ENCODE data around the gene SLC9A5. TPM values are rescaled to one million over a fixed set of nuclear protein-coding genes. Genes with fewer than 3 reads are reported as not detected.

SLC9A5 gene
- total RNA-seq, 1 experiment from 2014 or later: 10.3 TPM

DNA sequence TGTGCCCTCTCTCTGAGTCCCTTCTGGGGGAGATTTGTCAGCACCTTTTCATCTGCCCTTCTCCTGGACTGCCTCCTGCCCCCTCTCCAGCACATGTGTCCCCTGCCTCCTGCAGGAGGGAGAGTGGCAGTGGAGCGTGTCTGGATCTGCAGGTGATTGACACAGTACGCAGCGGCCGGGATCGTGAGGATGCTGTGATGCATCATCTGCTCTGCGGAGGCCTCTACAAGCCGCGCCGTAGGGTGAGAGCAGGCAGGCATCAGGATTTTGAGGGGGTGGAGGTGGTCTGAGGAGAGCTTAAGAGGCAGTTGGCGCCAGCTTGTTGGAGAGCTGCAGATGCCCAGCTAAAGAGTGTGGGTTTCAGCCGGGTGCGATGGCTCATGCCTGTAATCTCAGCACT, 10.9 kb downstream of the SLC9A5 start:
- CTCF ChIA-PET: interaction anchor here (0.6 to 3.7 kb wide), 18 partner anchors 9 to 736 kb away, joined by 3 to 92 read pairs (median 10); partner anchors contain the start of genes FHOD1, KCTD19, LRRC36 and PLEKHG4
- Mint-ChIP-seq H3K36me3 (no peaks in the 10 kb centered on the region), H3K4me3 (no peak overlapping the region), H3K9me3 (no peaks in the 10 kb centered on the region), H3K27ac (peak overlapping the region; percentile 32), H3K4me1 (peaks cover 4% of the 10 kb centered on the region; the same call in 1 of the 2 replicates), H3K27me3 (ENCODE audit: low read depth) (no peaks in the 10 kb centered on the region)
- ATAC-seq (no peak), DNase-seq (ENCODE audit: low spot score) (no peak)
- TF ChIP-seq, protein P1, sequence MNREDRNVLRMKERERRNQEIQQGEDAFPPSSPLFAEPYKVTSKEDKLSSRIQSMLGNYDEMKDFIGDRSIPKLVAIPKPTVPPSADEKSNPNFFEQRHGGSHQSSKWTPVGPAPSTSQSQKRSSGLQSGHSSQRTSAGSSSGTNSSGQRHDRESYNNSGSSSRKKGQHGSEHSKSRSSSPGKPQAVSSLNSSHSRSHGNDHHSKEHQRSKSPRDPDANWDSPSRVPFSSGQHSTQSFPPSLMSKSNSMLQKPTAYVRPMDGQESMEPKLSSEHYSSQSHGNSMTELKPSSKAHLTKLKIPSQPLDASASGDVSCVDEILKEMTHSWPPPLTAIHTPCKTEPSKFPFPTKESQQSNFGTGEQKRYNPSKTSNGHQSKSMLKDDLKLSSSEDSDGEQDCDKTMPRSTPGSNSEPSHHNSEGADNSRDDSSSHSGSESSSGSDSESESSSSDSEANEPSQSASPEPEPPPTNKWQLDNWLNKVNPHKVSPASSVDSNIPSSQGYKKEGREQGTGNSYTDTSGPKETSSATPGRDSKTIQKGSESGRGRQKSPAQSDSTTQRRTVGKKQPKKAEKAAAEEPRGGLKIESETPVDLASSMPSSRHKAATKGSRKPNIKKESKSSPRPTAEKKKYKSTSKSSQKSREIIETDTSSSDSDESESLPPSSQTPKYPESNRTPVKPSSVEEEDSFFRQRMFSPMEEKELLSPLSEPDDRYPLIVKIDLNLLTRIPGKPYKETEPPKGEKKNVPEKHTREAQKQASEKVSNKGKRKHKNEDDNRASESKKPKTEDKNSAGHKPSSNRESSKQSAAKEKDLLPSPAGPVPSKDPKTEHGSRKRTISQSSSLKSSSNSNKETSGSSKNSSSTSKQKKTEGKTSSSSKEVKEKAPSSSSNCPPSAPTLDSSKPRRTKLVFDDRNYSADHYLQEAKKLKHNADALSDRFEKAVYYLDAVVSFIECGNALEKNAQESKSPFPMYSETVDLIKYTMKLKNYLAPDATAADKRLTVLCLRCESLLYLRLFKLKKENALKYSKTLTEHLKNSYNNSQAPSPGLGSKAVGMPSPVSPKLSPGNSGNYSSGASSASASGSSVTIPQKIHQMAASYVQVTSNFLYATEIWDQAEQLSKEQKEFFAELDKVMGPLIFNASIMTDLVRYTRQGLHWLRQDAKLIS (CRISPR knock-in tag; IDR thresholded peaks at IDR 0.05; ENCODE audit: borderline replicate concordance): no peak
- TF ChIP-seq EMX1 (CRISPR knock-in tag; IDR thresholded peaks at IDR 0.05) (no peak), ZNF232 (CRISPR knock-in tag; IDR thresholded peaks at IDR 0.05) (no peak), NR3C1 (CRISPR knock-in tag; conservative IDR thresholded peaks at IDR 0.05; ENCODE audit: low read depth) (no peak), OVOL2 (CRISPR knock-in tag; IDR thresholded peaks at IDR 0.05; ENCODE audit: borderline replicate concordance) (no peak), ZNF416 (CRISPR knock-in tag; IDR thresholded peaks at IDR 0.05) (no peak), NFE2L1 (CRISPR knock-in tag; IDR thresholded peaks at IDR 0.05) (no peak), NFATC4 (CRISPR knock-in tag; IDR thresholded peaks at IDR 0.05) (no peak), ZBTB21 (CRISPR knock-in tag; IDR thresholded peaks at IDR 0.05; ENCODE audit: borderline replicate concordance) (no peak), PRRX2 (CRISPR knock-in tag; IDR thresholded peaks at IDR 0.05) (no peak), ZNF121 (CRISPR knock-in tag; IDR thresholded peaks at IDR 0.05) (no peak)
- TF ChIP-seq, protein P2, sequence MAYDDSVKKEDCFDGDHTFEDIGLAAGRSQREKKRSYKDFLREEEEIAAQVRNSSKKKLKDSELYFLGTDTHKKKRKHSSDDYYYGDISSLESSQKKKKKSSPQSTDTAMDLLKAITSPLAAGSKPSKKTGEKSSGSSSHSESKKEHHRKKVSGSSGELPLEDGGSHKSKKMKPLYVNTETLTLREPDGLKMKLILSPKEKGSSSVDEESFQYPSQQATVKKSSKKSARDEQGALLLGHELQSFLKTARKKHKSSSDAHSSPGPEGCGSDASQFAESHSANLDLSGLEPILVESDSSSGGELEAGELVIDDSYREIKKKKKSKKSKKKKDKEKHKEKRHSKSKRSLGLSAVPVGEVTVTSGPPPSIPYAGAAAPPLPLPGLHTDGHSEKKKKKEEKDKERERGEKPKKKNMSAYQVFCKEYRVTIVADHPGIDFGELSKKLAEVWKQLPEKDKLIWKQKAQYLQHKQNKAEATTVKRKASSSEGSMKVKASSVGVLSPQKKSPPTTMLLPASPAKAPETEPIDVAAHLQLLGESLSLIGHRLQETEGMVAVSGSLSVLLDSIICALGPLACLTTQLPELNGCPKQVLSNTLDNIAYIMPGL (CRISPR knock-in tag; IDR thresholded peaks at IDR 0.05): no peak
- TF ChIP-seq, protein P3, sequence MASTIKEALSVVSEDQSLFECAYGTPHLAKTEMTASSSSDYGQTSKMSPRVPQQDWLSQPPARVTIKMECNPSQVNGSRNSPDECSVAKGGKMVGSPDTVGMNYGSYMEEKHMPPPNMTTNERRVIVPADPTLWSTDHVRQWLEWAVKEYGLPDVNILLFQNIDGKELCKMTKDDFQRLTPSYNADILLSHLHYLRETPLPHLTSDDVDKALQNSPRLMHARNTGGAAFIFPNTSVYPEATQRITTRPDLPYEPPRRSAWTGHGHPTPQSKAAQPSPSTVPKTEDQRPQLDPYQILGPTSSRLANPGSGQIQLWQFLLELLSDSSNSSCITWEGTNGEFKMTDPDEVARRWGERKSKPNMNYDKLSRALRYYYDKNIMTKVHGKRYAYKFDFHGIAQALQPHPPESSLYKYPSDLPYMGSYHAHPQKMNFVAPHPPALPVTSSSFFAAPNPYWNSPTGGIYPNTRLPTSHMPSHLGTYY (CRISPR knock-in tag; IDR thresholded peaks at IDR 0.05): no peak
- TF ChIP-seq, protein P4, sequence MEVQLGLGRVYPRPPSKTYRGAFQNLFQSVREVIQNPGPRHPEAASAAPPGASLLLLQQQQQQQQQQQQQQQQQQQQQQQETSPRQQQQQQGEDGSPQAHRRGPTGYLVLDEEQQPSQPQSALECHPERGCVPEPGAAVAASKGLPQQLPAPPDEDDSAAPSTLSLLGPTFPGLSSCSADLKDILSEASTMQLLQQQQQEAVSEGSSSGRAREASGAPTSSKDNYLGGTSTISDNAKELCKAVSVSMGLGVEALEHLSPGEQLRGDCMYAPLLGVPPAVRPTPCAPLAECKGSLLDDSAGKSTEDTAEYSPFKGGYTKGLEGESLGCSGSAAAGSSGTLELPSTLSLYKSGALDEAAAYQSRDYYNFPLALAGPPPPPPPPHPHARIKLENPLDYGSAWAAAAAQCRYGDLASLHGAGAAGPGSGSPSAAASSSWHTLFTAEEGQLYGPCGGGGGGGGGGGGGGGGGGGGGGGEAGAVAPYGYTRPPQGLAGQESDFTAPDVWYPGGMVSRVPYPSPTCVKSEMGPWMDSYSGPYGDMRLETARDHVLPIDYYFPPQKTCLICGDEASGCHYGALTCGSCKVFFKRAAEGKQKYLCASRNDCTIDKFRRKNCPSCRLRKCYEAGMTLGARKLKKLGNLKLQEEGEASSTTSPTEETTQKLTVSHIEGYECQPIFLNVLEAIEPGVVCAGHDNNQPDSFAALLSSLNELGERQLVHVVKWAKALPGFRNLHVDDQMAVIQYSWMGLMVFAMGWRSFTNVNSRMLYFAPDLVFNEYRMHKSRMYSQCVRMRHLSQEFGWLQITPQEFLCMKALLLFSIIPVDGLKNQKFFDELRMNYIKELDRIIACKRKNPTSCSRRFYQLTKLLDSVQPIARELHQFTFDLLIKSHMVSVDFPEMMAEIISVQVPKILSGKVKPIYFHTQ (CRISPR knock-in tag; IDR thresholded peaks at IDR 0.05): no peak
- TF ChIP-seq, protein P5, sequence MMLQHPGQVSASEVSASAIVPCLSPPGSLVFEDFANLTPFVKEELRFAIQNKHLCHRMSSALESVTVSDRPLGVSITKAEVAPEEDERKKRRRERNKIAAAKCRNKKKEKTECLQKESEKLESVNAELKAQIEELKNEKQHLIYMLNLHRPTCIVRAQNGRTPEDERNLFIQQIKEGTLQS (CRISPR knock-in tag; conservative IDR thresholded peaks at IDR 0.05): no peak
- TF ChIP-seq, protein P6, sequence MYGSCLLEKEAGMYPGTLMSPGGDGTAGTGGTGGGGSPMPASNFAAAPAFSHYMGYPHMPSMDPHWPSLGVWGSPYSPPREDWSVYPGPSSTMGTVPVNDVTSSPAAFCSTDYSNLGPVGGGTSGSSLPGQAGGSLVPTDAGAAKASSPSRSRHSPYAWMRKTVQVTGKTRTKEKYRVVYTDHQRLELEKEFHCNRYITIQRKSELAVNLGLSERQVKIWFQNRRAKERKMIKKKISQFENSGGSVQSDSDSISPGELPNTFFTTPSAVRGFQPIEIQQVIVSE (CRISPR knock-in tag; IDR thresholded peaks at IDR 0.05; ENCODE audit: borderline replicate concordance): no peak
- TF ChIP-seq, protein P7, sequence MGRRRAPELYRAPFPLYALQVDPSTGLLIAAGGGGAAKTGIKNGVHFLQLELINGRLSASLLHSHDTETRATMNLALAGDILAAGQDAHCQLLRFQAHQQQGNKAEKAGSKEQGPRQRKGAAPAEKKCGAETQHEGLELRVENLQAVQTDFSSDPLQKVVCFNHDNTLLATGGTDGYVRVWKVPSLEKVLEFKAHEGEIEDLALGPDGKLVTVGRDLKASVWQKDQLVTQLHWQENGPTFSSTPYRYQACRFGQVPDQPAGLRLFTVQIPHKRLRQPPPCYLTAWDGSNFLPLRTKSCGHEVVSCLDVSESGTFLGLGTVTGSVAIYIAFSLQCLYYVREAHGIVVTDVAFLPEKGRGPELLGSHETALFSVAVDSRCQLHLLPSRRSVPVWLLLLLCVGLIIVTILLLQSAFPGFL (CRISPR knock-in tag; IDR thresholded peaks at IDR 0.05; ENCODE audit: borderline replicate concordance): no peak
- TF ChIP-seq, protein P8, sequence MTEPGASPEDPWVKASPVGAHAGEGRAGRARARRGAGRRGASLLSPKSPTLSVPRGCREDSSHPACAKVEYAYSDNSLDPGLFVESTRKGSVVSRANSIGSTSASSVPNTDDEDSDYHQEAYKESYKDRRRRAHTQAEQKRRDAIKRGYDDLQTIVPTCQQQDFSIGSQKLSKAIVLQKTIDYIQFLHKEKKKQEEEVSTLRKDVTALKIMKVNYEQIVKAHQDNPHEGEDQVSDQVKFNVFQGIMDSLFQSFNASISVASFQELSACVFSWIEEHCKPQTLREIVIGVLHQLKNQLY (CRISPR knock-in tag; IDR thresholded peaks at IDR 0.05): no peak
- TF ChIP-seq, protein P9, sequence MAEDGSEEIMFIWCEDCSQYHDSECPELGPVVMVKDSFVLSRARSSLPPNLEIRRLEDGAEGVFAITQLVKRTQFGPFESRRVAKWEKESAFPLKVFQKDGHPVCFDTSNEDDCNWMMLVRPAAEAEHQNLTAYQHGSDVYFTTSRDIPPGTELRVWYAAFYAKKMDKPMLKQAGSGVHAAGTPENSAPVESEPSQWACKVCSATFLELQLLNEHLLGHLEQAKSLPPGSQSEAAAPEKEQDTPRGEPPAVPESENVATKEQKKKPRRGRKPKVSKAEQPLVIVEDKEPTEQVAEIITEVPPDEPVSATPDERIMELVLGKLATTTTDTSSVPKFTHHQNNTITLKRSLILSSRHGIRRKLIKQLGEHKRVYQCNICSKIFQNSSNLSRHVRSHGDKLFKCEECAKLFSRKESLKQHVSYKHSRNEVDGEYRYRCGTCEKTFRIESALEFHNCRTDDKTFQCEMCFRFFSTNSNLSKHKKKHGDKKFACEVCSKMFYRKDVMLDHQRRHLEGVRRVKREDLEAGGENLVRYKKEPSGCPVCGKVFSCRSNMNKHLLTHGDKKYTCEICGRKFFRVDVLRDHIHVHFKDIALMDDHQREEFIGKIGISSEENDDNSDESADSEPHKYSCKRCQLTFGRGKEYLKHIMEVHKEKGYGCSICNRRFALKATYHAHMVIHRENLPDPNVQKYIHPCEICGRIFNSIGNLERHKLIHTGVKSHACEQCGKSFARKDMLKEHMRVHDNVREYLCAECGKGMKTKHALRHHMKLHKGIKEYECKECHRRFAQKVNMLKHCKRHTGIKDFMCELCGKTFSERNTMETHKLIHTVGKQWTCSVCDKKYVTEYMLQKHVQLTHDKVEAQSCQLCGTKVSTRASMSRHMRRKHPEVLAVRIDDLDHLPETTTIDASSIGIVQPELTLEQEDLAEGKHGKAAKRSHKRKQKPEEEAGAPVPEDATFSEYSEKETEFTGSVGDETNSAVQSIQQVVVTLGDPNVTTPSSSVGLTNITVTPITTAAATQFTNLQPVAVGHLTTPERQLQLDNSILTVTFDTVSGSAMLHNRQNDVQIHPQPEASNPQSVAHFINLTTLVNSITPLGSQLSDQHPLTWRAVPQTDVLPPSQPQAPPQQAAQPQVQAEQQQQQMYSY (CRISPR knock-in tag; IDR thresholded peaks at IDR 0.05): no peak
- TF ChIP-seq, protein P10, sequence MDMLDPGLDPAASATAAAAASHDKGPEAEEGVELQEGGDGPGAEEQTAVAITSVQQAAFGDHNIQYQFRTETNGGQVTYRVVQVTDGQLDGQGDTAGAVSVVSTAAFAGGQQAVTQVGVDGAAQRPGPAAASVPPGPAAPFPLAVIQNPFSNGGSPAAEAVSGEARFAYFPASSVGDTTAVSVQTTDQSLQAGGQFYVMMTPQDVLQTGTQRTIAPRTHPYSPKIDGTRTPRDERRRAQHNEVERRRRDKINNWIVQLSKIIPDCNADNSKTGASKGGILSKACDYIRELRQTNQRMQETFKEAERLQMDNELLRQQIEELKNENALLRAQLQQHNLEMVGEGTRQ (CRISPR knock-in tag; IDR thresholded peaks at IDR 0.05): no peak
- POLR2A ChIA-PET: interaction anchor here (0.7 to 1.9 kb wide), 2 partner anchors 13 to 364 kb away, joined by 3 to 14 read pairs; partner anchors contain the start of gene FHOD1

All from WTC11 (cell line).